GM19099 (cell line): ENCODE measurements around the gene PDE9A.

ENCODE experiments used
- POLR2A ChIP-seq: IDR thresholded peaks from 3 replicates; pipeline ENCODE4 v1.6.1; 2011; ENCODE audit warnings: low read depth; ENCODE audit not compliant: insufficient read length; ENCODE audit errors: extremely low read depth

PDE9A gene

DNA sequence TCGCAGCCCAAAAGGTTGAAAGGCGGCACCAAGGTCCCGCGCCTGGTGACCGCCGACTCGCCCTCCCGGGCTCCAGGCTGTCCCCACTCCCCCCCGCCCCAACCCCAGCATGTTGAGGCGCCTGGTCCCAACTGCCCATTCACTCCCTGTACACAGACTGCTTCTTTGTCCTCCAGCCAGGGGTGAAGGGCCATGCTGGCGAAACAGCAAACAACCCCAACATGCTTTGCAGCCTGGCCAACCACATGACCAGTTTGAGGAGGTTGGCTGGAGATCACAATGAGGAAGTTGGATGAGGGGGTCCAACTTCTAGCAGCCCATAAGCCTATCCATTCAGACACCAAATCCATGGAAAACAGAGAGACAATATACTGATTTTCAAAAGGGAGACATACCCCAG, 13.5 kb downstream of the PDE9A start:
- TF ChIP-seq POLR2A = no peak

GRCh38 chr21:42668298-42668992, 15.0 kb downstream of the PDE9A start:
- no peak for TF ChIP-seq POLR2A

- TF ChIP-seq POLR2A = no peak
Observed at GRCh38 chr21:42669041-42669440, 15.6 kb downstream of the PDE9A start.

DNA sequence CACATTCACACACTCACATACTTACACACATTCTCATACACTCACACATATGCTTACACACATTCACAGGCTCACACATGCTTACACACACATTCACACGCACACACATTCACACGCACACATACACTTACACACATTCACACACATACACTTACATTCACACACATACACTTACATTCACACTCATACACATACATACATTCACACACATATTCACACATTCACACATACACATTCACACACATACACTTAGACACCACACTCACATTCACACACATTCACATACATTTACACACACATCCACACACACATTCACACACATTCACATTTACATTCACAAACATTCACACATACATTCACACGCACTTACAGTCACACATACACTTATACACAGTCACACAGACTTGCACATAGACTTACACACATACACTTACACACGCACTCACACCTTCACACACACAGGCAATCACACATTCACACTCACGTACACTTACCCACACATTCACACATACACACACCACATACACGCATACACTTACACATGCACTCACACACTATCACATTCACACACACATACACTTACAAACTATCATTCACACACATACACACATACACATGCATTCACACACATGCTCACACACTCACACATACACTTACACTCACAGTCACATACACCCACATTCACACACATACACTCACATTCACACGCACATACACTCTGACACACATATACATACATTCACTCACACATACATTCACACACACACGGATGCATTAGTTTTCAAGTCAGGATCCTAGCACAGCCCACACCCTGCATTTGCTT, 16.8 kb downstream of the PDE9A start:
- TF ChIP-seq POLR2A = no peak

DNA sequence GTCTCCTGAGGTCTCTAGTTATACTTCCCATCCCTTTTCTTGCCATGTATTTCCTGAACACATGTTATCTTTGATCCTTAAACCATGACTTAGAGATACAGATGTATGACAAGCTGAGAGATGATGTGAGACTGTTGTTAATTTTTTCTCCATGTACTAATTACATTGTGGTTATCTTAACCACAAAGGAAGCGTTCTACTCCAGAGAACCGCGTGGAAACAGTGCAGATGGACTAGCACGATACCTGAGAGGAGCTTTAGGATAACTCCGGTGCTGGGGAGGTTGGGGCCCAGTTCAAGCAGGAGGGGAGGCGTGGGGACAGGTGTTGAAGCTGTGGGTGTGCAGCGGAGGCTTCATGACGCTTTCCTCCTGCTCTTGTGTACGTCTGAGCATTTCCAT, 17.5 kb downstream of the PDE9A start:
- TF ChIP-seq POLR2A = no peak

DNA sequence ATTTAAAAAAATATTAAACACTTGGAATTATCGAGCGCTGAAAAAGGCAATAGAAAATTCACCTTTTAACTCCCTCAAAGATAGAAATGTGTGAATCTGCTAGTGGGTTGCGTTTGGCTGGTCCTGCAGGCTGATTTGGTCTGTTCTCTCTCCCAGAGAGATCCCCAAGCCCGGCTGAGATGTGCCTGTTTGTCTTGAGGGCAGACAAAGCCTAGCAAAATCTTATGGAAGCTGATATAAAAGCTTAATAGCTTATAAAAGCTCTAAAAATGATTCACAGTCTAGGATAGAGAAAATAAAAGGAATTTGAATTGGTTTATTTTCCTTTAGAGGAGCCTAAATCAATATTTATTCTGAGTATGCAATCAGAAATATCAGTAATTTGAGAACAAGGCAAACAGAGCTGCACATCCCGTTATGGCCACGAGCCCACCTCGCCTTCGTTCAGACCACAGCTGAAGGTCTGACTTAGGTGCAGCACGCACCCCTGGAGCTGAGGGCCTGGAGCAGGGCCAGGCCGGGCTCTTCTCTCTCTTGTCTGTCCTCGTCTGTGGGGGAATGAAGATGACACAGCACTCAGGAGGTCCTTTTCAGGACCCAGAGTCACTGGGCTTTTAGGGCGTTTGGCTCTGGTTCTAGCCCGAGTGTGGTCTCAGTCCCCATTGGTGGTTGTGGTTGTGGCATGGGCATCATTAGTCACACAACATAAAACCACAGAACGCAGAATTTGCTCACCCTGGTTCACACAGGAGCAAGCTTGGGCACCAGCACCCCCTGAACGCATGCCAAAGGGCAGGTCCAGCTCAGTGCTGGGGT, 18.6 kb downstream of the PDE9A start:
- TF ChIP-seq POLR2A = no peak

DNA sequence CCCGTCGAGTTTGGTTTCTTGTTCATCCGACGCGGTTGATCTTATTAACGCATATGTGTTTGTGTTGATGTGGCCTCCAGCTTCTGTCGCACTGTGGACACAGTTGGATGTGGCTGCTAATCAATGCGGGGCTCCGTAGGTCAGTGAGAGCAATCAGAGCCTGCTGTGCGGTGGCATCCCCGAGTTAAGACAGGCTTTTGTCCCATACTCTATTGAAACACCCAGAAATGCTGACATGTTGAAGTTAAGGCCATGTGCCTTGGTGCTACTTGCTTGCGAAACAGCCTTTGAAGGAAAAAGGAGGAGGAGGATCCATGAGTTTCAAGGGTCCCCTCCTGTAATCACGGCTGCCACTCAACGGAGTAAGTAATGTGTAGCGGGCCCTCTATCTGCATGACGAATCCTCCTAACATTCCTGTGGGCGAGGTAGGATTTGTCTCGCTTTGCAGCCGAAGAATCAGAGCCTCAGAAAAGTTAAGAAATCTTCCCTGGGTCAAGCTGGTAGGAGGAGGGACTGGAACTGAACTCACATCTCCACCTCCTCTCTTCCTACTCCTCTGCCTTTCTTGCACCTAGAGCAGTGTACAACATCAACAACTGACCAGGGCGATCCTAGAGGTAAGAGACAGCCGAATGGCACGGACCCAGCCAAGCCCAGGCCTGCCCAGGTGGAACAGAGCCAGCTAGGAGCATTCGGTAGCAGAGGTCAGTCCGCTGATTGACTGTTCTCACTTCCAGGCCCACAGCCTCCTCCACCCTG, 19.5 kb downstream of the PDE9A start:
- TF ChIP-seq POLR2A = no peak

DNA sequence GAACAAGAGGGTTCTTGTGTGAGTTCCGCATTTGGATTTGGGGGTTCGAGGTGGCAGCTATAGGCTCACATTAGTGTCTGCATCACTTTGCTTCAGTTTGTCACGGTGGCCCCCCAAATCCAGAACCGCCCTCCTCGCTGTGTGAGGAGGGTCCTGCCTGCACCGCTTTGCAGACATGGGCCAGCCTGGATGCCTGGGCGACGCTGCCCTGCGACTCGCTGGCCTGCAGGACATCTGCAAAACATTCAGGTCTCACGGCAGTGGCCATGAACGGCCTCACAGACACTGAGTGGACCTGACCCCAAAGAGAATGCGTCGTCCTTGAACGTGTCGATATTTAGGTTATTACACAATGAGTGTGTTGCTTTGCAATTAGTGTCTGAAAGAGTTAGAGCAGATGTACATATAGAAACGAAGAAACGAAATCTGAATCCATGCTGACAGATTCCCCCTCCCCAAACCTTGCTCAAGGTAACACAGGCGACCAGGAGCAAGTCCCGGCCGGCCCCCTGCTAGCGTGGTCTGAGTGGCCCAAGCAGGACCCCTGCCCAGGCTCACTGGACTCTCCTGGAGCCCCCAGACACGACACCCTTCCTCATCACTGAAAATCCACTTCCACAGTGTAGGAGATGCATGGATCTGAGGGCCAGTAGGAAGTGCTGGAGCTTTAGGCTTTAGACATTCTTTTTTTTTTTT, 20.4 kb downstream of the PDE9A start:
- TF ChIP-seq POLR2A = no peak

GRCh38 chr21:42674351-42674940, 21.0 kb downstream of the PDE9A start:
- no peak for TF ChIP-seq POLR2A

GRCh38 chr21:42675403-42675802, 22.0 kb downstream of the PDE9A start:
- no peak for TF ChIP-seq POLR2A

DNA sequence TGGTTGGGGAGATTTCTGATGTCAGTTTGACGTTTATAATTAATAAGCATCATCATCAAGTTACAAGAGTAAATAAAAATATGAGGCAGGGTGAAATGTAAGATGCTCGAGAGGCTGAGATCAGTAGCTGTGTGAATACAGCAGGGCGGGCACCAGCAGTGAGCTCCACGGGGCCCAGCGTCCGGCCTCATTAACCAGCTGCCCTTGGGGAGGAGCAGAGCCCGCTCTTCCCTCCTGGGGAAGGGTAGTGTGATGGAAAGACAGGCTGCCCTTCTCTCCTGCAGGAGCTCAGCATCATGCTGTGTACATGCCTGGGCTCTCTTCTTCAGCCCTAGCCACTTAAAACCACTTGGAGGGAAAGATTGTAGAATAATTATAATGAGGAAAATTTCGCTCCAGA, 23.4 kb downstream of the PDE9A start:
- TF ChIP-seq POLR2A = no peak

- TF ChIP-seq POLR2A = no peak
Observed at GRCh38 chr21:42677339-42678321, 24.2 kb downstream of the PDE9A start.

DNA sequence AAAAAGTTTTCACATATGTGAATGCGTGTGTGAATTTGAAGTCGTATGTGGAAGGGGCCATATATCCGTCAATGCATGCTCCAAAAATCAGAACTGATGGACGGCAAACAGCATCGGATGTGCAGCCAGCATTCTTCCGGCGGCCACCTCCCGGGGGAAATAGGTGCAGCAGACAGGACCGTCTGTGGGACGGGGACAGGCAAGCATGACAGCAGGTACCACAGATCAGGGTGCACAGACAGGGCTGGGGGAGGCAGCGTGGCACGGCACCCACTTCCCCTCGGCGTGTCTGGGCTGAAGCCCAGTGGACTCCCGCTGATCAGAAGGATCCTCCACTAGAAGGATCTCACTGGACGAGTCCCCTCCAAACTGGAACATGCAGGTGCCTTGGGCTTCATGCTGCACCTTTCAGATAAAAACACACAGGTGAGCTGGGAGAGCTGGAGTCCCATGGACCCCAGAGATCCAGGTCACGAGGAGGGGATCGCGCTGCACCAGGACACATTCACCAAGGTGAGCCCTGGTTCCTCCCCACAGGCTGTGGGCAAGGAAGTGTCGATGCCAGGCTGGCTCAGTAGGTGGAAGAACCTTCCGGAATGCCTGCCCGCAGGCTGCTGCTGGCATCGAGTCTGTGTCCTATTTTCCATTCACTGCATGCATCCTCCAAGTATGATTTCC, 25.3 kb downstream of the PDE9A start:
- TF ChIP-seq POLR2A = no peak
